CD8-positive, alpha-beta memory T cell (primary cell): ENCODE data around the gene TSPAN18. TPM values are rescaled to one million over a fixed set of nuclear protein-coding genes. Genes with fewer than 3 reads are reported as not detected.

Experiments used
- CTCF ChIA-PET: fragments of 350-600 bp; sonication (Branson Sonifier 250); formaldehyde crosslinking; loops from one replicate; lab custom pipeline; 2021; ENCODE audit warnings: antibody characterized with exemption; lab: Charles Lee
- POLR2A ChIA-PET: fragments of 350-600 bp; sonication (Branson Sonifier 250); formaldehyde crosslinking; loops from one replicate; lab custom pipeline; 2021; ENCODE audit warnings: antibody characterized with exemption; lab: Charles Lee
- DNase-seq, 5 donors: peaks; one replicate each; pipeline versions ENCODE4 v3.0.0 to v3.0.0-alpha.2; 2020 to 2022; ENCODE audit warnings: mixed read lengths in 1 of 5
- H3K27ac ChIP-seq: one replicate; pipeline ENCODE4 v1.7.0; 2013; ENCODE audit warnings: low read depth, mild to moderate bottlenecking, low read length, moderate library complexity
- H3K27me3 ChIP-seq: 2 replicates; pipeline ENCODE4 v1.7.0; 2013; ENCODE audit warnings: low read length, mild to moderate bottlenecking; ENCODE audit not compliant: insufficient read depth, poor library complexity, severe bottlenecking
- H3K36me3 ChIP-seq: 2 replicates; pipeline ENCODE4 v1.7.0; 2013; ENCODE audit warnings: mild to moderate bottlenecking, low read length, moderate library complexity; ENCODE audit not compliant: insufficient read depth
- H3K4me1 ChIP-seq: 2 replicates; pipeline ENCODE4 v1.7.0; 2013; ENCODE audit warnings: mild to moderate bottlenecking, low read length, moderate library complexity; ENCODE audit not compliant: insufficient read depth
- H3K4me3 ChIP-seq: 2 replicates; pipeline ENCODE4 v1.7.0; 2013; ENCODE audit warnings: mild to moderate bottlenecking, low read length
- H3K9me3 ChIP-seq: 2 replicates; pipeline ENCODE4 v1.7.0; 2013; ENCODE audit warnings: mild to moderate bottlenecking, low read length
- H3K27ac Mint-ChIP-seq, 8 donors: one replicate each; pipeline ENCODE4 v1.8.0; 2020 to 2021; ENCODE audit warnings: mixed read lengths in 8 of 8, mild to moderate bottlenecking in 6 of 8, inconsistent platforms in 3 of 8, moderate library complexity in 3 of 8
- H3K27me3 Mint-ChIP-seq, 2 donors: one replicate each; pipeline ENCODE4 v1.8.0; 2020 to 2021; ENCODE audit warnings: mixed read lengths in 2 of 2, mild to moderate bottlenecking in 1 of 2, moderate library complexity in 1 of 2
- H3K36me3 Mint-ChIP-seq, 3 donors: one replicate each; pipeline ENCODE4 v1.8.0; 2020 to 2021; ENCODE audit warnings: mixed read lengths in 3 of 3, inconsistent platforms in 1 of 3, mild to moderate bottlenecking in 1 of 3
- H3K4me1 Mint-ChIP-seq, 3 donors: one replicate each; pipeline ENCODE4 v1.8.0; 2020 to 2021; ENCODE audit warnings: mixed read lengths in 3 of 3, inconsistent platforms in 1 of 3, mild to moderate bottlenecking in 1 of 3
- H3K4me3 Mint-ChIP-seq, 7 donors: one replicate each; pipeline ENCODE4 v1.8.0; 2020 to 2021; ENCODE audit warnings: mixed read lengths in 7 of 7, mild to moderate bottlenecking in 6 of 7, moderate library complexity in 4 of 7, inconsistent platforms in 2 of 7
- H3K9me3 Mint-ChIP-seq, 5 donors: one replicate each; pipeline ENCODE4 v1.8.0; 2020 to 2022; ENCODE audit warnings: mixed read lengths in 5 of 5, mild to moderate bottlenecking in 3 of 5, moderate library complexity in 2 of 5, inconsistent platforms in 1 of 5
- polyA plus RNA-seq: library from polyadenylated mRNA; unstranded; fragments of 300-500 nt; fragmentation: Illumina TruSeq; gene quantifications from one replicate; pipeline ENCODE4 v1.2.3, GENCODE V29; 2021
- total RNA-seq, 2 experiments: library from RNA; stranded (reverse); gene quantifications; one replicate each; pipeline ENCODE4 v1.2.3, GENCODE V29; 2021

The TSPAN18 gene
- total and polyA plus RNA-seq, 3 experiments from 2014 or later = 0.60 to 15.1 (median 1.2) TPM

DNA sequence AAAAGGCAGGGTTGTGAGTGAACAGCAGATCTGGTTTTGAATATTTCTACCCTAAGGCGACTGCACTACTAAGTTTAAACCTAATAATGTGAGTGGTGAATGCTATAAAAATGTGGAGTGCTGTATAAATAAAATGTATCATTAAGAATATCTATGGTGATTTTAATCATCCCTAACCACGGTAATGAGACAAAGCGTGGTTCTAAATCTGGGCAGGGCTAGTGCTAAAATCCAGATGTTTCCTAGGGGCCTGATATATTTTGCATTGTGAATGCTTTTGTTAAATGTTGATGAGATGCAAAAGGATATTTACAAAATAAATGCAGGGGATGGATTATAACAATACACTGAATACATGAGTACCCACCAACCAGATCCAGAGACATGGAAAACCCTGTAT is 58.1 kb downstream of the TSPAN18 start:
- Histone ChIP-seq H3K27me3 (no peaks in the 10 kb centered on the region), H3K4me1 (no peaks in the 10 kb centered on the region), H3K9me3 (no peaks in the 10 kb centered on the region), H3K4me3 (no peak overlapping the region), H3K36me3 (no peaks in the 10 kb centered on the region), H3K27ac (no peak overlapping the region)
- no peak overlapping the region for H3K4me3 Mint-ChIP-seq
- peaks cover 0 to 4% (median 0%) of the 10 kb centered on the region in 3 donors for H3K4me1 Mint-ChIP-seq
- H3K27ac Mint-ChIP-seq = no peak overlapping the region
- CTCF ChIA-PET = no interaction called here
- POLR2A ChIA-PET = no interaction called here
- H3K36me3 Mint-ChIP-seq = peaks cover 0 to 2% (median 1%) of the 10 kb centered on the region in 3 donors
- peaks cover 0 to 3% of the 10 kb centered on the region in 2 donors for H3K27me3 Mint-ChIP-seq
- no peak for DNase-seq
- no peaks in the 10 kb centered on the region for H3K9me3 Mint-ChIP-seq

DNA sequence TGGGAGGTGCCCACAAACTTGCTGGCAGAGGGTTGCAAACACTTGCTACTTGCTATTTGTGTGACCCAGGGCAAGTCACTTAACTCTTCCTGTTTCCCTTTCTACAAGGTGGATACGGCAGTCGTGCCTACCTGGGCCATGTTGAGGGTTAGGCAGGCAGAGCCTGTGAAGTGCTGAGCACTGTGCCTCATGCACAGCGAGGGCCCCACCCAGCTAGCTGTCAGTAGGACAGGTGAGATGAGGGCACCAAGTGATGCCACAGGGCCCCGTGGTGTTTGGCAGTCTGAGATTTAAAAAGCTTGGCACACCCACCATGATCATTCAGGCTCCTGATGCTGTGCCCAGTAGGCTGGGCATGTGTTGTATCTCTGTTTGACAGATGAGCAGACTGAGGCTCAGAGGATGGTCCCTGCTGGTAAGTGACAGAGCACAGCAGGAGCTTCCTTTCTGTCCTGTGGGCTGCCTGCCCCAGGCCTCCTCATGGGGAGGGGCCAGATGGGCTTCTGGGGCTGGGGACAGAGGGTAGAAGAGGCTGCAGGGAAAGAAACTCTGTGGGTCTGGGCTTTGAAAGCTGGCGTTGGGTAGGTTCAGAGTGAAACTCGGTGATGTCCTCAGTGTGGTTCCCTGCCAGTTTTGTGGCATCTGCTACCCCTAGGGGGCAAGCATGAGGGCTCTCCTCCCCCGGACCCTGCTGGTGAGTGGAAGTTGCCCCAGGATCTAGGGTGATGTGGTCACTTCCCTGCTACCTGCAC is 59.3 kb downstream of the TSPAN18 start:
- CTCF ChIA-PET = no interaction called here
- Histone ChIP-seq H3K4me3 (no peak overlapping the region), H3K9me3 (no peaks in the 10 kb centered on the region), H3K4me1 (no peaks in the 10 kb centered on the region), H3K27me3 (no peaks in the 10 kb centered on the region), H3K36me3 (no peaks in the 10 kb centered on the region), H3K27ac (no peak overlapping the region)
- Mint-ChIP-seq H3K27ac (peak overlapping the region in 1 of 8 donors; percentile 47), H3K36me3 (peaks cover 0 to 2% (median 1%) of the 10 kb centered on the region in 3 donors), H3K4me1 (peaks cover 0 to 4% (median 0%) of the 10 kb centered on the region in 3 donors), H3K9me3 (no peaks in the 10 kb centered on the region), H3K27me3 (peaks cover 0 to 3% of the 10 kb centered on the region in 2 donors), H3K4me3 (no peak overlapping the region)
- no peak for DNase-seq
- POLR2A ChIA-PET = no interaction called here

DNA sequence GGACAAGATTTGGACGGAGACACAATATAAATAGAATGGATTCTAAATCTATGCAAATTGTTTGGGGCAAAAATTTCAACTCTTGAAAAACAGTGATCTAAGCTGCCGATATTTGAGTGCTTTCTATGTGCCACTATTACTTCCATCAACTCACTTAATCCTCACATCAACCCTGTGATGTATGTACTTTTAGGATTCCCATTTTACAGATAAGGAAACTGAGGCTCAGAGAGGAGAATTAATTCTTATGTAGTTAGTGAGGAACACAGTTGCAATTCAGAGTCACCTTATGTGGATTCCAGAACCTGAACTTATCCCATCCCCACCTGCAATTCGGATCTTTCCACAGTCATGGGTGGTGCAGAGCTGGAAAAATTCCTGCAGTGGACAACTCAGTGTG is 60.3 kb downstream of the TSPAN18 start:
- peaks cover 0 to 4% (median 0%) of the 10 kb centered on the region in 3 donors for H3K4me1 Mint-ChIP-seq
- no peak overlapping the region for H3K4me3 ChIP-seq

DNA sequence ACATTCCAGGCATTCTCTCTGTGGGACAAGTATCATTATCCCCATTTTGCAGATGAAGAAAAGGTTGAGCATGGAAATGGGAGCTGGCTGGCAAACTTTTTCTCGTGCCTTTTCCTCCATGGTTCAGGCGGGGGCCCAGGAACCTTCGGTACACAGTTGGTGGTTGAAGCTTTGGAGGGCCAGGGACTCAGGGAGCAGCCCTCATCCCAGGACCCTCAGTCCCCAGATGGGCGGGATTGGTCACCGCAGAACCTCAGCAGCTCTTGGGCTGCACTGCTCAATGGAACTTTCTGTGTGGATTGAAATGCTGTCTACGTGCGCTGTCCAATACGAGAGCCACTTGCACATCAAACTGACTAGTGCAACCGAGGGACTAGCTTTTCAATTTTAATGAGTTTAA is 61.2 kb downstream of the TSPAN18 start:
- no peak overlapping the region for H3K27ac ChIP-seq
- H3K27me3 ChIP-seq = no peaks in the 10 kb centered on the region
- no peaks in the 10 kb centered on the region for H3K36me3 ChIP-seq
- Mint-ChIP-seq H3K4me3 (no peak overlapping the region), H3K36me3 (peaks cover 0 to 2% (median 1%) of the 10 kb centered on the region in 3 donors), H3K9me3 (no peaks in the 10 kb centered on the region), H3K27ac (no peak overlapping the region), H3K4me1 (peaks cover 0 to 4% (median 0%) of the 10 kb centered on the region in 3 donors), H3K27me3 (peaks cover 0 to 5% of the 10 kb centered on the region in 2 donors)
- ChIA-PET POLR2A (no interaction called here), CTCF (interaction anchor here (1.6 kb wide), 1 partner anchor 12 kb away, joined by 3 read pairs; no protein-coding TSS in a partner anchor)
- H3K9me3 ChIP-seq = no peaks in the 10 kb centered on the region
- no peaks in the 10 kb centered on the region for H3K4me1 ChIP-seq
- DNase-seq = no peak
- H3K4me3 ChIP-seq = no peak overlapping the region

More for the DNA sequence above, 60.3 kb downstream of the TSPAN18 start:
- Mint-ChIP-seq H3K4me3 (no peak overlapping the region), H3K36me3 (peaks cover 0 to 2% (median 1%) of the 10 kb centered on the region in 3 donors), H3K27ac (no peak overlapping the region), H3K9me3 (no peaks in the 10 kb centered on the region), H3K27me3 (peaks cover 0 to 4% of the 10 kb centered on the region in 2 donors)
- POLR2A ChIA-PET = no interaction called here
- Histone ChIP-seq H3K36me3 (no peaks in the 10 kb centered on the region), H3K27ac (no peak overlapping the region), H3K9me3 (no peaks in the 10 kb centered on the region), H3K4me1 (no peaks in the 10 kb centered on the region), H3K27me3 (no peaks in the 10 kb centered on the region)
- no peak for DNase-seq
- CTCF ChIA-PET = interaction anchor here (1.6 kb wide), 1 partner anchor 11 kb away, joined by 3 read pairs; no protein-coding TSS in a partner anchor

DNA sequence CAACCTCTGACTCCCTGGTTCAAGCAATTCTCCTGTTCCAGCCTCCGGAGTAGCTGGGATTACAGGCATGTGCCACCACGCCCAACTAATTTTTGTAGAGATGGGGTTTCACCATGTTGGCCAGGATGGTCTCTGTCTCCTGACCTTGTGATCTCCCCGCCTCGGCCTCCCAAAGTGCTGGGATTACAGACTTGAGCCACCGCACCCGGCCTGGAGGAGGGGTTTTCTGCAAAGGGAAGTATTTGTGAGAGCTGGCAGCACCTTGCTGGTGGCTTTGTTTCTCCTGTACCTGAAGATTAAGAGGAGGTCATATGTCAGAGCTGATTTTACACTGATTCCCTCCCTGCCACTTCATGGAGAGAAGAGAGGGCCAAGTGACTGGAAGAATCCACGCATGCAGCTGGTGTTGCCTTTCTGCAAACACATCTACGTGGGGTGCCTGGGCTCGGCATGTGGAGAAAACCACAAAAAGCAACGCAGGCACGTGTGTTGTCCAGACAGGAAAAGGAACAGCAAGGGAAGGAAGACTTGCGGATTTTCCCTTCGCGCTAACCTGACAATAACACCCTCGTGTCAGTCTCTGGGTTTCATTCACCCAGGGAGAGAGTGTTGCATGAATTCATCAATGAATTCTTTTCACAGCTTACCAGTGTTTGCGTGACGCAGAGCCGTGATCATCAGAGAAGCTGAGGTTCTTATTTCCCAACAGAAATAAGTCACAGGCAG is 61.9 kb downstream of the TSPAN18 start:
- peaks cover 0 to 4% (median 0%) of the 10 kb centered on the region in 3 donors for H3K4me1 Mint-ChIP-seq
- no peaks in the 10 kb centered on the region for H3K9me3 Mint-ChIP-seq
- no peak overlapping the region for H3K4me3 Mint-ChIP-seq
- Histone ChIP-seq H3K4me3 (no peak overlapping the region), H3K27ac (no peak overlapping the region), H3K9me3 (no peaks in the 10 kb centered on the region), H3K36me3 (no peaks in the 10 kb centered on the region), H3K4me1 (no peaks in the 10 kb centered on the region), H3K27me3 (no peaks in the 10 kb centered on the region)
- POLR2A ChIA-PET = no interaction called here
- no peak for DNase-seq
- CTCF ChIA-PET = interaction anchor here (1.6 to 1.7 kb wide), 2 partner anchors 12 to 13 kb away, joined by 3 to 4 read pairs; no protein-coding TSS in a partner anchor
- peaks cover 0 to 2% (median 0%) of the 10 kb centered on the region in 3 donors for H3K36me3 Mint-ChIP-seq
- no peak overlapping the region for H3K27ac Mint-ChIP-seq
- H3K27me3 Mint-ChIP-seq = peaks cover 0 to 4% of the 10 kb centered on the region in 2 donors

DNA sequence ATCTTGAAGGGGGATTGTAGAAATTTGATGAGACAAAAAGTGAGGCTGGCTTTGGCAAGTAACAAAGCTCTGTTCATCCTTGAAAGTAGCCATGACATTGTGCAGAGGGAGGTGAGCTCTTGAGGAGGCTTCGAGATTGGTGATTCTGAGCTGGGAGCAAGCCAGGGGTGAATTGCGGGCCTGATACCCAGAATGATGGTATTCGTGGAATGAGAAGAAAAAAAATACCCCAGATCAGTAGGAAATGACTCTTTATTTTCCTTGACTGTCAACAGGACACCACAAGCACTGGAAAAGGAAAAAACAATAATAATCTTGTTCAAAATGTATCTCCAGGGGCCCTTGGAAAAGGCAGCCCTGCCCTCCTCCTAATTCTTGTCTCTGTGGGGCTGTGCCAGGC is 62.7 kb downstream of the TSPAN18 start:
- Histone ChIP-seq H3K27ac (no peak overlapping the region), H3K36me3 (no peaks in the 10 kb centered on the region), H3K4me1 (no peaks in the 10 kb centered on the region), H3K9me3 (no peaks in the 10 kb centered on the region), H3K27me3 (no peaks in the 10 kb centered on the region), H3K4me3 (no peak overlapping the region)
- ChIA-PET POLR2A (no interaction called here), CTCF (interaction anchor here (1.7 kb wide), 1 partner anchor 14 kb away, joined by 4 read pairs; no protein-coding TSS in a partner anchor)
- H3K27ac Mint-ChIP-seq = peak overlapping the region in 1 of 8 donors; percentile 22
- no peak for DNase-seq
- peaks cover 0 to 2% (median 0%) of the 10 kb centered on the region in 3 donors for H3K4me1 Mint-ChIP-seq
- no peak overlapping the region for H3K4me3 Mint-ChIP-seq
- H3K36me3 Mint-ChIP-seq = peaks cover 0 to 4% (median 0%) of the 10 kb centered on the region in 3 donors
- peaks cover 0 to 3% of the 10 kb centered on the region in 2 donors for H3K27me3 Mint-ChIP-seq
- H3K9me3 Mint-ChIP-seq = no peaks in the 10 kb centered on the region

DNA sequence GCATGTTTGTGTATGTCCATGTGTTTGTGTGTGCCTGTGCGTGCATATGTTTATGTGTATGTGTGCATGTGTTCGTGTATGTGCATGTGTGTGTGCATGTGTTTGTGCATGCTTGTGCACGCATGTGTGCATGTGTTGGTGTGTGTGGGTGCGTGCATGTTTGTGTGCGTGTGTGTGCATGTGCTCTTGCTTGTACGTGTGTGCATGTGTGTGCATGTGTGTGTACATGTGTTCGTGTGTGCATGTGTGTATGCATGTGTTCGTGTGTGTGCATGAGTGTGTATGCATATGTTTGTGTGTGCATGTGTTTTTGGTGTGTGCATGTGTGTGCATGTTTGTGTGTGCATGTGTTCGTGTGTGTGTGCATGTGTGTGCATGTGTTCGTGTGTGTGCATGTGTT is 63.4 kb downstream of the TSPAN18 start:
- Mint-ChIP-seq H3K4me1 (peaks cover 0 to 2% (median 0%) of the 10 kb centered on the region in 3 donors), H3K27ac (no peak overlapping the region), H3K4me3 (no peak overlapping the region), H3K27me3 (peaks cover 0 to 3% of the 10 kb centered on the region in 2 donors), H3K9me3 (no peaks in the 10 kb centered on the region), H3K36me3 (peaks cover 0 to 4% (median 0%) of the 10 kb centered on the region in 3 donors)
- no peak overlapping the region for H3K27ac ChIP-seq
- no peak overlapping the region for H3K4me3 ChIP-seq
- CTCF ChIA-PET = interaction anchor here (1.7 kb wide), 1 partner anchor 15 kb away, joined by 4 read pairs; no protein-coding TSS in a partner anchor
- H3K27me3 ChIP-seq = no peaks in the 10 kb centered on the region
- no peak for DNase-seq
- POLR2A ChIA-PET = no interaction called here
- H3K4me1 ChIP-seq = no peaks in the 10 kb centered on the region
- no peaks in the 10 kb centered on the region for H3K36me3 ChIP-seq
- H3K9me3 ChIP-seq = no peaks in the 10 kb centered on the region
